ENCODE measurements around the gene C1orf52. TPM values are rescaled to one million over a fixed set of nuclear protein-coding genes. Genes with fewer than 3 reads are reported as not detected.
A peak's percentile ranks its signal among the peaks of the same experiment; 100 is the strongest.

The C1orf52 gene
- total RNA-seq, 1 experiment from 2014 or later = 16.4 TPM

DNA sequence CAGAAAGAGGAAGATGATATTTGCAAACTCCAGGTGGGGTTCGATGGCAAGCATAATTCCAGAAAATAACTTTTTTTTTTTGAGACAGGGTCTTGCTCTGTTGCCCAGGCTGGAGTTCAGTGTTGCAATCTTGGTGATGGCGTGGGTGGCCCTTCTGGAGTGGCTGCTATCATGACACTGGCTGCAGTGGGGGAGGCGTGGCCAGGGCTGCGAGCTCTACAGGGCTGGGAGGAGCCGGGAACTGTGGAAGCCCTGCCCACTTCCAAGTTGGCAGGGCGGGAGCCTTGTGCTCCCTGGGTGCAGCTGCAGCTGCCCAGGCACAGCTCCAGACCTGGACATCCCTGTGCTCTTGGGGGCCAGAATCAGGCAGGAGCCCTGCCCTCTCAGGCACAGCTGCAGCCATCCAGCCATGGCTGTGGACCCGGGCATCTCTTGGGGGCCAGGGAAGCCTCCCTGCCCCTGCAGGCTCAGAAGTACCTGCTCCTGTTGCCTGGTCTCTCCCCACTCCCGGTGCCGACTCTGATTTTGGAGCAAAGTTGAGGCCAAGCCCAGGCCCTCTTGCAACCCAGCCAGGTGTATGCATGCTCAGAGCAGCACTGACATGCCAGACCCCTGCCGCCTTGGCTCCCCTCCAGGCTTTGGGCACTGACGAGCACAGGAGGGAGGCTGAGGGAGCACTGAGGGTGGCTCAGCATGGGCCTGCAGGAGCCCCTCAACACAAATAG lies 24.2 kb upstream of the C1orf52 start:
- DNase-seq = peak; percentile 17
- no peaks in the 10 kb centered on the region for H3K27me3 ChIP-seq
- H3K36me3 ChIP-seq = no peaks in the 10 kb centered on the region
- no peaks in the 10 kb centered on the region for H3K9me3 ChIP-seq
- H3K4me3 ChIP-seq = no peak overlapping the region

DNA sequence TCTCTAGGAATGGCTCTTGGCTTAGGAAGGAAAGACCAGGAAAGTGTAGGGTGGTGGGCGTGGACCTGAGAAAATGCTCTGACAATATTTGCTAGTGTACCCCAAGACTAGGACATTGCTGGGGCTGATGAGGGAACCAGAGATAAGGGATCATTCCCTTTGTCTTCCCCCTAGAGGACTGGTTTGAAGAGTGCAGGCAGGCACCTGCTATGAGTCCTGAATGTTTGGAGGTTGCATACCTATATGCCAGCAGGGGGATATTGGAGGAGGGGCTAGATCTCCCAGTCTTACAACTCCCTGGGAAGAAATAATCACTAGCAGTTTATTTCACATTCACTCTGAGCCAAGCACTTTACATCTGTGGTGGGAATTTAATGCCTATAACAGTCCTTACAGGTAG lies 23.0 kb upstream of the C1orf52 start:
- no peak overlapping the region for H3K4me3 ChIP-seq
- H3K9me3 ChIP-seq = no peaks in the 10 kb centered on the region
- DNase-seq = no peak
- H3K36me3 ChIP-seq = no peaks in the 10 kb centered on the region
- no peaks in the 10 kb centered on the region for H3K27me3 ChIP-seq

DNA sequence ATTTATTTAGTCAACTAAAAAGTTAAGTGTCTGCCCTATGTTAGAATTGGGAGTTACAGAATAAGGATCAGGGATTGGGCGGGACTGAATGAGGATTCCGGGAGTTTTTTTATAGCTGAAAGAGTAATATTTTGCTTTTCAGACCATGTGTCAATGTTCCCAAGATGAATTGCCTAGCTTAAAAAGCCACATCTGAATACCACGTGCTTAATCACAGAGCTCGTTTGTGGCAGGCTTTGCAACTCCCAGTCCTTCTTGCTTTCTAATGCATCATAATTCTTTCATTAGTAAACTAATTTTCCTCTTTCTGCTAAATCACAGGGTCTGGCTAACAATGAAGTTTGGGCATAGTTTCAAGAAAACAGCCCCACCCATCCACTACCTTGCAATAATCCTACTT lies 21.2 kb upstream of the C1orf52 start:
- H3K9me3 ChIP-seq = no peaks in the 10 kb centered on the region
- no peaks in the 10 kb centered on the region for H3K27me3 ChIP-seq
- no peak overlapping the region for H3K4me3 ChIP-seq
- no peak for DNase-seq
- H3K36me3 ChIP-seq = peaks cover 6% of the 10 kb centered on the region

DNA sequence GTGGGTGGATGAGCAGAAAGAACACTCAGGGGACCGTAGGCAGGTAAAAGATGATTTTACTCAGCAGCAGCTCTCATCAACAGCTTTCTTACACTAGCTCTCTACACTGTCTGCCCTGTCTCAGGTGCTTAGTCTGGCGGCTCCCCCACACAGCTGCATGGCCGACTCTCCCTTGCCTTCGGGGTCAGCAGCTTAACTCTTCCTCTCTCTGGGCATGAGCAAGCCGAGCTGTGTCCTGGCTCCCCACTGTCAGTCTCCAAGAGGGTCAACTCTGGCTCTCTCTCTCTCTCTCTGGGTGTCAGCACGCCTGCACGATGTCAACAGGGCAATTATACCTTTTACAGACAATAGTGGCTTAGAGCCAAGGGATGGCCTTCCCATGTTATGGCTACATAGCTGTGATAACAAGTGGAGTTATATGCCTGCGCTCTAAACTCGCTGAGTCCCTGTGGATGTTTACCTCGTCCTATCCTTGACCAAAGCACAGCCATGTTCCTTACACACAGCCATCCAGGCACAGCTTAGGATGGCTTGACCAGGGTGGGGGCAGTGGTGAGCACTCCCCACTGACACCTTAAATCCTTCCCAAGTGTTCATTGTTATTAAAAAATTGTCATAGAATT lies 20.1 kb upstream of the C1orf52 start:
- H3K27me3 ChIP-seq = no peaks in the 10 kb centered on the region
- H3K36me3 ChIP-seq = peaks cover 11% of the 10 kb centered on the region
- H3K9me3 ChIP-seq = no peaks in the 10 kb centered on the region
- DNase-seq = no peak
- peak overlapping the region; percentile 37 for H3K4me3 ChIP-seq

DNA sequence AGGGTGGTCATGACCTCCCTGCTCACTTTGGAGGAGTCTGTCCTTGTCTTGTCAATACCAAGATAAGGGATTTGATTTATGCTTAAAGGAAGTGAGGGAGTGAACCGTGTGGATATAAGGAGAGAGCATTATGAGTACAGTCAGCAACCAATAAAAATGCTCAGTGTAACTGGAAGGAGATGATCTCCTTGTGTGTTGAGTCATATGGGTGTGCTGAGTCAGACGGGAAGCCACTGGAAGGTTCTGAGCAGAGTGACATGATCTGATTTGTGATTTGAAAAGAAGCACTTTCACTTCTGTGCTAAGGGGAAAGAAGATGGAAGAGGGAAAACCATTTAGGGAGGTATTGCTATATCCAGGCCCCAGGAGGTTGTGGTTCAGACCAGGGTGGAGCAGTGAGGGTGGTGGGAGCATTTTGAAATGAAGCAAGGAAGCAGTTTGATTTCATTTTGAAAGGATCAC lies 19.4 kb upstream of the C1orf52 start:
- peak overlapping the region; percentile 37 for H3K4me3 ChIP-seq
- peaks cover 18% of the 10 kb centered on the region for H3K36me3 ChIP-seq
- H3K27me3 ChIP-seq = no peaks in the 10 kb centered on the region
- no peaks in the 10 kb centered on the region for H3K9me3 ChIP-seq
- DNase-seq = peak; percentile 86

DNA sequence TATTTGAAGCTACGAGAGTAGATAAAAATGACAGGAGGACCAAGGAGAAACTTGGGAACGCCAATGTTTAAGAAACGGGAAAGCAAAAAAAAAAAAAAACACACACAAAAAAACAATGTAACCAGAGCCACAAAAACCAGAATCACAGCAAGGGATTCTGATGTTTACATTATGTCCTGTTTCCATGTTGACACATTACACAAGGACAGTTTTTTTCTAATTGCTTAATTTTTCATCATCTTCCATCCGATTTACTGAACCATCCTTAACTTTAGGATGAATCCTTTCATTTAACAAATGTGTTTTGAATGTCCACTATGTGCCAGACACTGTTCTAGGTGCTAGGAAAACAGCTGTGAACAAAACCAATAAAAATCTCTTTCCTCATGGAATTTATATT lies 18.3 kb upstream of the C1orf52 start:
- no peaks in the 10 kb centered on the region for H3K9me3 ChIP-seq
- no peaks in the 10 kb centered on the region for H3K27me3 ChIP-seq
- H3K36me3 ChIP-seq = peaks cover 27% of the 10 kb centered on the region
- no peak overlapping the region for H3K4me3 ChIP-seq
- no peak for DNase-seq

DNA sequence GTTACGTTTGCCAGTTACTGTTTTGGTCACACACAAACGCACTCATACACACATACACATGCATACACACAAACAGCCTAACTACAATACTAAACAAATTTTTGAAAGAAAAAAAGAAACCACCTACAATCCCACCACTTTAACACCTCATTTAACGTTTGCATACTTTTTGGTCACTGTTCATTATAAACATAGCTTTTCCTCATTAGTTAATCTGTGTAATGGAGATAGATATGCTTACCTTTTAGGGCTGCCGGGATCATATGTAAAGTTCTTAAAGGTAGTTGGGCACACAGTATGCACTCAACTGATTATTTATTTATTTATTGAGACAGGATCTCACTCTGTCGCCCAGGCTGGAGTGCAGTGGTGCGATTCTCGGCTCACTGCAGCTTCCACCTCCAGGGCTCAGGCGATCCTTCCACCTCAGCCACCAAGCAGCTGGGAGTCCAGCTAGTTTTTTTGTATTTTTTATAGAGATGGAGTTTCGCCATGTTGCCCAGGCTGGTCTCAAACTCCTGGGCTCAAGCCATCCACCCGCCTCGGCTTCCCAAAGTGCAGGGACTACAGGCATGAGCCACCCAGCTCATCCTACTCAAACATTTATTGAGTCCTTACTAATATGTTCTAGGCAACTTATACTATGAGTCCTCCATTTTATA lies 17.6 kb upstream of the C1orf52 start:
- Histone ChIP-seq H3K27me3 (no peaks in the 10 kb centered on the region), H3K9me3 (no peaks in the 10 kb centered on the region), H3K4me3 (peak overlapping the region; percentile 94), H3K36me3 (peaks cover 31% of the 10 kb centered on the region)
- DNase-seq = no peak

DNA sequence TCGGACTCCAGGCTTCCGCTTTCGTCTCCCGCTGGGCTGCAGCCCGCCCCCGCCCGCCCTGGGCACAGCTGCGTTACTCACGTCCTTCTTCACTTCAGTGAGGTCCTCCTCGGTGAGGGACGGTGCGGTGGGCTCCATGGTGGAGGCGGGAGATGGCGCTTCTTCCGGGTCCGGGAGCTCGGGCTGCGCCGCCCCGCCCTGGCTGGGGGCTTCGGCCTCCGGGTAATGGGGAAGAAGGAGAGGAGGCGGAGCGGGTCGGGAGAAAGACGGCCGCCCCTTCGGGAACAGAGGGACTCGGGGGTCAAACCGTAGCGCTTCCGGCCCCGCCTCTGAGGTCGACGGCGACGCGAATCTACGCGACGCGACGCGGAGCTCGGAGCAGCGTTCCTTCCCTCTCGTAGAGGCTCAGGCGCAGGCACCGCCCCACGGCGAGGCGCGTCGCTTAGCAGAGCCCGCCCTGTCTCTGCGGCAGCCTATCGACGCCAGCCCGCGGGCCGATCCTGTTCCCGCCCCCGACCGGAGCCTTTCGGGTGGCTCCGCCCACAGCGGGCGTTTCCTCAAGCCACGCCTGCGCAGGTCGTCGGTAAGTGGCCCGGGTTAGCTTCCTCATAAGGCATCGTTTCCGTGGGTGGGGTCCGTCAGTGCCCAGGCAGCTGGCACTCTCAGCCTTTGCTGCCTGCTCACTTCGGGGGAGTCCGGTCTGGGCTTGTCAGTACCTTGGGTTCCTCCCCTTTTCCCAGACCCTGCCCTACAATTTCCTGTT lies 16.9 kb upstream of the C1orf52 start, which contains the start of gene BCL10:
Gene BCL10, minus strand, starts transcription at position 418 of the 763 bp plus-strand sequence. Its CDS starts 280 bp downstream, at position 138.
- DNase-seq = peak; percentile 98
- Histone ChIP-seq H3K4me3 (peak within 1 kb of the TSS; percentile 94), H3K36me3 (peaks cover 34% of the 10 kb centered on the region), H3K27me3 (no peaks in the 10 kb centered on the region), H3K9me3 (no peaks in the 10 kb centered on the region)

DNA sequence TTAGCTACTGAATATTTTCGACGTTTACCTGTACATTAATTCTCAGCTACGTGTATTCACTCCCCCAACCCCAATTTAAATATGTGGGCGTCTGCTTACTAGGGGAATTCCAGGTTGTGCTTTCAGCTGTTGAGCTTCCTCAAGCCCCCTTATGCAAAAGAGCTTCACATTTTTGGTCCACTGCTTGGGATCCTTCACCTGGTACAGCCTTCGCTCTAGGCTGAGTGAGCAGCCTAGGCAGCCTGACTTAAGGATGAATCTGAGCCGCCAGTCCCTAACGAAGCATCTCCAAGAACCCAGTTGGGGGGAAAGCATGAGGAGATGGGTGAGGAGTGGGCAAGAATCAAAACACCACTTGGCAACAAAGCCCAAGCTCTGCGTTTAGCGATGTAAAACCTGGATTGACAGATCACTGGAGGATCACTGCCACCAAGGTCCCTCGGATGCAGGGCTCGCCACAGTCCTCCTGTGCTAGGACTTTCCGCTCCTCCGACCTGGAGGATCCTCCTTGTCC lies 16.3 kb upstream of the C1orf52 start:
- no peaks in the 10 kb centered on the region for H3K27me3 ChIP-seq
- H3K36me3 ChIP-seq = peaks cover 40% of the 10 kb centered on the region
- no peaks in the 10 kb centered on the region for H3K9me3 ChIP-seq
- no peak for DNase-seq
- peak overlapping the region; percentile 94 for H3K4me3 ChIP-seq

DNA sequence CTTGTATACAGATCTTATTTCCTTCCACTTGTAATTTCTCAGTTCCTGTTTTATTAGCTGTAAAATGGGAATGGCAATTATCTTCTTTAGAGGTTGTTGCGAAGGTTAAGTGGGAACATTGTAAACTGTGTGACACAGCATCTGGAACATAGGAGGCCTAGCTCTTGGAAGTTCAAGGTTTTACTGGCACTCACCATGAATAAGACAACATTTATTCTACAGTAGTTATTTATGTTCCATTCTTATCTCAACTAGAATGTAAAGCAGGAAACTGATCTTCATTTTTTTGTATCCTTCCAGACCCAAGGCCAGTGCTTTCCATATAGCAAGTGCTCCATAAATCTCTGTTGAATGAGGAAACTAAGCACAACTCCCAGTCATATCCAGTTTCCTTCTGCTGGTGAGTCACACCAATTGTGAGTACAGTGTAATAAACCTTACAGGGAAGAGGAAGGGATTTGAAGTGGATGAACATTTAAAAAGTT lies 15.5 kb upstream of the C1orf52 start:
- no peaks in the 10 kb centered on the region for H3K27me3 ChIP-seq
- no peak for DNase-seq
- peak overlapping the region; percentile 94 for H3K4me3 ChIP-seq
- H3K9me3 ChIP-seq = no peaks in the 10 kb centered on the region
- H3K36me3 ChIP-seq = peaks cover 48% of the 10 kb centered on the region

DNA sequence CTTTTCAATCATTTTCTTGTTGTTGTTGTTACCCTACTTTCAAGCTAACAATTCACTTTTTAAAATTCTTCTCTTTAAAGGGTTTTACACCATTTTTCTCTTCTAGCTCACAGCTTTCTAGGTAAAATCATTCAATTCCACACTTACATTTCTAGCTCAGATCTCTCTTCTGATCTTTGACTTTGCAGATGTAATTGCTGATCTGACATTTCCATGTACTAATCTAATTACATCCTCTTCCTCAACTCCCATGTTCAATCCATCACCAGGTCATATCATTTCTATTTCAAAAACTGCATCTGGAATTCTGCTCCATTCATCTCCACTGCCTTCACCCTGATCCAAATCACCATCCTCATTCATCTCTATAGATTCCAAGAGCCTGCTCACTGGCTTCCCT lies 13.9 kb upstream of the C1orf52 start:
- H3K27me3 ChIP-seq = no peaks in the 10 kb centered on the region
- no peaks in the 10 kb centered on the region for H3K9me3 ChIP-seq
- DNase-seq = no peak
- peaks cover 62% of the 10 kb centered on the region for H3K36me3 ChIP-seq
- no peak overlapping the region for H3K4me3 ChIP-seq

DNA sequence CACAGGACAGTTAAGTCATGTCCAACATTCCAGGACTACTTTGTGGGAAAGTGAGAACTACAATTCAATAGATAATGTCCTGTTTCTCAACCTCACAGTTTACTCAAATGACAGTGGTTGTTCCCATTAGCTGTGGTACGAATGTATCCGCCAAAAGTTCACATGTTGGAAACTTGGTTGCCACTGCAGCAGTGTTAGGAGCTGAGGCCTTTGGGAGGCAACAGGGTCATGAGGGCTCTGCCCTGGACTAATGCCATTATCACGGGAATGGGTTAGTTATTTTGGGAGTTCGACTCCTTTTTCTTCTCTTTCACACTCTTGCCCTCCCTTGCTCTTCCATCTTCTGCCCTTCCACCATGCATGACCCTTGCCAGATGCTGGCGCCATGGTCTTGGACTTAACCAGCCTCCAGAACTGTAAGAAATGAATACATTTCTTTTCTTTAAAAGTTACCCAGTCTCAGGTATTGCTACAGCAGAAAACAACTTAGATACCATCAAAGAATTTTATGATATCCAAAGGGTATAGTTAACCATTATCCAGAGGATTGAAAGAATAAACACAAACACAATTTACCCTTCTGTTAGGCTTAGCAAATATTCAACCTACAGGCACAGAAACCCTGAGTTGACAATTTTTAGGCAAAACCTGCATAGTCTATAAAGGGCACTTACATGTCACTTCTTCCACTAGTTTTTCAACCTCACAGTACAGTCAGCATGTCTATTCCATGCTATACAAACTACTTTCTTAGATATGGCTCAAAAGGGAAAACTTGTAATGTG lies 9.5 kb upstream of the C1orf52 start:
- H3K4me3 ChIP-seq = no peak overlapping the region
- peaks cover 82% of the 10 kb centered on the region for H3K36me3 ChIP-seq
- no peaks in the 10 kb centered on the region for H3K9me3 ChIP-seq
- DNase-seq = no peak
- H3K27me3 ChIP-seq = no peaks in the 10 kb centered on the region

DNA sequence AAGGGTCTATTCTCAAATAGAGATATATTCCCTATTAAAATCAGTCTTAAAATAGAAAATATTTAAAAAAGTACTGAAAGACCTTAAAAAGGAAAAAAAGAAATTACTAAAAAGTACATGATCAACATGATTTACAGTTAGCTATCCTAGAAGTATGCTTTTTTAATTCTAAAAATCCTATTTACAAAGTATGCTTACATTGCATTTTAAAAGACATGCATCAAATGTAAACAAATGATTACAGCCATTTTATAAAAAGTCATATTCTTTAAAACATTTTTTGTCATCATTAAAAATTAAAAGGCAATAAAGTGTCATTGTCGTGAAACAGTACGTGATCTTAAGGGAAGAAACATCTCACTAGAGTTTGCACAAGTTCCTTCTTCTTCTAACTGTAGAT lies 7.9 kb upstream of the C1orf52 start:
- Histone ChIP-seq H3K9me3 (no peaks in the 10 kb centered on the region), H3K27me3 (no peaks in the 10 kb centered on the region), H3K4me3 (no peak overlapping the region), H3K36me3 (peaks cover 80% of the 10 kb centered on the region)
- no peak for DNase-seq

DNA sequence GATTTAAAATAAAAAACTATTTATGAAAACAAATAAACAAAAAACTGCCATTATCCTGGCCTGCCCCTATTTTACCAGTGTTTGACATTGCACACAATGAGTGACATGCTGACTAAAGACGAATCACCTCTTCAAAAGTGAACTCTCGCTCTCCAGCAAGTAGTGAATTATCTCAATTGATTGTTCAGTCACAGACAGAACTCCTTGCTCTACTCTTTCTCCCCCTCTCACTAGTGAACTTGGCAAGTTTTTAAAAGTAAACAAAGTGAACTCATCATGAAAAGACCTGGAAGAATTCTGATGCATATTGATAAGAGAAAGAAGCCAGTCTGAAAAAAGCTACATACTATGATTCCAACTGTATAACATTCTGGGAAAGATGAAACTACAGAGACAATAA lies 4.7 kb upstream of the C1orf52 start:
- Histone ChIP-seq H3K9me3 (no peaks in the 10 kb centered on the region), H3K36me3 (peaks cover 58% of the 10 kb centered on the region), H3K4me3 (no peak overlapping the region), H3K27me3 (no peaks in the 10 kb centered on the region)
- no peak for DNase-seq

DNA sequence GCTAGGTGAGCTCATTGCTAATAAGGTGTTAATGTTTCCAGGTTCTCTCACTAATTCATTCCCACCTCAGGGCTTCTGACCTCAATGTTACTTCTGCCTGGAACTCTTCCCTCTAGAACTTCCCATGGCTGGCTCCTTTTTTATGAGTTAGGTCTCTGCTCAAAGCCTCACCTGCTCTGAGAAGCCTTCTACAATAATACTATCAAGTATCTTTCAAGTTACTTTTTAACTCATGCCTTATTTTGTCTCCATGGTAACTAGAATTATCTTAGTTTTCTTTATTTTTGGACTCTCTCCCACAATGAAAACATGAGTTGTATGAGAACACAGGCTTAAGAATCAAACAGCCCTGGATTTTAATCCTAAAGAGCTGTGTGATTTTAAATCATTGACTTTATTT lies 3.5 kb upstream of the C1orf52 start:
- Histone ChIP-seq H3K27me3 (no peaks in the 10 kb centered on the region), H3K9me3 (no peaks in the 10 kb centered on the region), H3K4me3 (no peak overlapping the region), H3K36me3 (peaks cover 52% of the 10 kb centered on the region)
- no peak for DNase-seq

DNA sequence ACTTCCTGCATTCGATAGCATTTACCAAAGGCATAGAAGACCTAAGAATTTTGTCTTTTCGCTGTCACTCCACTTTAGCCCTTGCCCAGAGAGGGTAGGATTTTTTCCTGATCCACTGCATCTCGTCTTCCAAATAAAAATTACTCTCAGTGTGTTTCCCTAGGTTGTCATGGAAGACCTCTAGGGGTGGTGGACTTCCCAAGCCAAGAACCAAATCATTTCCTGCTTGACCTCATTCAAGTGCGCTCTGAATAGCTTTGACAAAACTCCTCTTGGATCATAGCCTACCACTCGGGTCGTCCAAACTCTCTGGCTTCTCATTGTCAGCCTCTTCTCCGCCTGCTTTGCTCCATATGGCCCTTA lies 431 bp upstream of the C1orf52 start:
- DNase-seq = peak; percentile 76
- H3K4me3 ChIP-seq = peak overlapping the region; percentile 67
- H3K36me3 ChIP-seq = peaks cover 47% of the 10 kb centered on the region
- H3K27me3 ChIP-seq = no peaks in the 10 kb centered on the region
- no peaks in the 10 kb centered on the region for H3K9me3 ChIP-seq
